Measurements from ENCODE around the gene VILL.

GRCh38 chr3:37964146-37964545, 26.4 kb upstream of the VILL start:
- TF ChIP-seq CTCF (IDR thresholded peaks at IDR 0.05; ENCODE audit: control extremely low read depth in 1 of 3, insufficient read depth in 1 of 3, low read depth in 1 of 3, low read length in 3 of 3), result no peak
- no peak for TF ChIP-seq TBP (IDR thresholded peaks at IDR 0.05; ENCODE audit: low read depth, low read length)
